Bronchial epithelial cell (primary cell): ENCODE data around the gene MRPL47. TPM values are rescaled to one million over a fixed set of nuclear protein-coding genes. Genes with fewer than 3 reads are reported as not detected.

Experiments
- DNase-seq: peaks from one replicate; pipeline ENCODE4 v3.0.0-alpha.2; 2010; ENCODE audit warnings: low read depth
- FAIRE-seq: peaks from 2 replicates; lab custom pipeline; 2011; peaks lifted over from hg19 to GRCh38; lab: Jason Lieb, UNC
- H3K27me3 ChIP-seq: 2 replicates; pipeline ENCODE4 v1.5.1; 2011; ENCODE audit warnings: low read length; ENCODE audit not compliant: control insufficient read depth, insufficient read depth
- H3K36me3 ChIP-seq: 2 replicates; pipeline ENCODE4 v1.5.1; 2011; ENCODE audit warnings: low read length; ENCODE audit not compliant: control insufficient read depth, insufficient read depth
- H3K4me3 ChIP-seq: 2 replicates; pipeline ENCODE4 v1.5.1; 2011; ENCODE audit warnings: mild to moderate bottlenecking, low read depth, low read length, control low read depth
- CTCF ChIP-seq: IDR thresholded peaks from 2 replicates; pipeline ENCODE4 v1.5.1; 2011; ENCODE audit warnings: mild to moderate bottlenecking, moderate library complexity, low read length, control low read depth, inconsistent platforms; ENCODE audit not compliant: insufficient read depth, severe bottlenecking
- total RNA-seq: library from RNA; depleted of rRNA; stranded (reverse); fragments of >200 nt; gene quantifications from 2 replicates; pipeline ENCODE4 v1.2.1, GENCODE V29; 2014

MRPL47 gene
- total RNA-seq, 1 donor from 2014 or later, result 42.9 TPM

GRCh38 chr3:179642871-179643270 is 38.4 kb upstream of the MRPL47 start:
- H3K4me3 ChIP-seq, result no peak overlapping the region
- no peaks in the 10 kb centered on the region for H3K36me3 ChIP-seq
- DNase-seq (no peak), FAIRE-seq (no peak)
- no peaks in the 10 kb centered on the region for H3K27me3 ChIP-seq
- no peak for TF ChIP-seq CTCF

DNA sequence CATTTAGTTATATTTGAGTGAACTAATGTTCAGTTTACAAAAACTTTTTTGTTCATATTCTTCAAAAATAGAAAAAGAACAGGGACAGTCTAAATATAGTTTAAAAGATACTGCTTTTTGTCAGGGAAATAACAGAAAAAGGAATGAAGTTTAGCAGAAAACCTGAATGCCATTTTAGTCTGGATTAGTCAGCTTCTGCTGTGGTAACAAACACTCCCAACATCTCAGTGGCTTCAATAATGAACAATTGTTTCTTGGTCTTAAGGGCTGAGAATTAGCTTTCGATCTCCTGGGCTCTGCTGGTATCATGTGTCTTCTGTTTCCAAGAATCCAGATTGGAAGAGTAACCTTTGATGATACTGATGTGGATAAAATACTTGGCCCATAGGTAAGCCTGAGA is 36.0 kb upstream of the MRPL47 start:
- DNase-seq (no peak), FAIRE-seq (no peak)
- no peaks in the 10 kb centered on the region for H3K27me3 ChIP-seq
- H3K36me3 ChIP-seq, result no peaks in the 10 kb centered on the region
- no peak for TF ChIP-seq CTCF
- no peak overlapping the region for H3K4me3 ChIP-seq

DNA sequence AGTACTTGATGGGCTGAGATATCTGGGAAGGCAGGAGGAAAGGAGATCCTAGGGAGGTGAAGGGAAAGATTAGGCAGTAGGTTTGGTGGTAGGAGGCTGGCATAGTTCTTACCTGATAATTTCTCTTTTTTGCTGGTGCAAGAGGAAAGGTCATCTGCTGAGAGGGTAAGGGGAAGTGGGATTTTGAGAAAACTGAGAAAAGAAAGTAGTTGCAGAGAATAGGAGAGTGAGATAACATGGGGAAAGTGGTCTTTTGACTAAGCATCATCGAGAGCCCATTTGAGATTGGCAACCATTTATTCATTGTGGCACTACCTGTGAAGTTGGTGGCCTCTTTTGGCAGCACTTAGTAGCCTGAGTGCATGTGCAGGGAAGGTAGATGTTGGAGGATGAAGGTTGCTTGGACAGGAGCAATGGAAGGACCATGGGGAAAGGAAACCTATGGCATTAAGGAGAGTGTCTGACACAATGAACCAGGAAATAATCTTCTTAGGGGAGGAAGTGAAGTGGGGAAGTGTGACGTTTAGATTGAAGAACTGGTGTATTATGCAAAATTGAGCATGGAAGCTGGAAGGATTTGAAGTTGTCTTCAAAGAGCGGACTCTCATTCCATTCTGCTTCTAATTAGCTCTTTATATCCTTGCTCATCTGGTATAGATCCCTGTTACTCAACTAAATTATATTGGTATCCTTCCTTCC is 26.5 kb upstream of the MRPL47 start:
- H3K27me3 ChIP-seq, result no peaks in the 10 kb centered on the region
- no peak for TF ChIP-seq CTCF
- no peak overlapping the region for H3K4me3 ChIP-seq
- no peaks in the 10 kb centered on the region for H3K36me3 ChIP-seq
- no peak for DNase-seq
- FAIRE-seq, result no peak

- Histone ChIP-seq H3K36me3 (peaks cover 1% of the 10 kb centered on the region), H3K27me3 (no peaks in the 10 kb centered on the region), H3K4me3 (no peak overlapping the region)
- FAIRE-seq, result no peak
- no peak for TF ChIP-seq CTCF
- DNase-seq, result no peak
Observed at GRCh38 chr3:179624451-179624850, 20.0 kb upstream of the MRPL47 start.

DNA sequence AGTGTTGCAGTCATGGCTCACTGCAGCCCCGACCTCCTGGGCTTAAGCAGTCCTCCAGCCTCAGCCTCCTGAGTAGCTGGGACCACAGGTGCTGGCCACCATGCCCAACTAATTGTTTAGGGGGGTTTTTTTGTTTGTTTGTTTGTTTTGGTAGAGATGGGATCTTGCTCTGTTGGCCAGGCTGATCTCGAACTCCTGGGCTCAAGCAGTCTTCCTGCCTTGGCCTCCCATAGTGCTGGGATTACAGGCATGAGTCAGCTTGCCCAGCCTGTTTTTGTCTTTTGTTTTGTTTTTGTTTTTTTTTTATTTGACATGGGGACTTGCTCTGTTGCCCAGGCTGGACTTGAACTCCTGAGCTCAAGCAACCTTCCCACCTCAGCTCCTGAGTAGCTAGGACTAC is 17.6 kb upstream of the MRPL47 start:
- Histone ChIP-seq H3K36me3 (peaks cover 1% of the 10 kb centered on the region), H3K4me3 (no peak overlapping the region), H3K27me3 (no peaks in the 10 kb centered on the region)
- no peak for FAIRE-seq
- TF ChIP-seq CTCF, result no peak
- DNase-seq, result no peak

DNA sequence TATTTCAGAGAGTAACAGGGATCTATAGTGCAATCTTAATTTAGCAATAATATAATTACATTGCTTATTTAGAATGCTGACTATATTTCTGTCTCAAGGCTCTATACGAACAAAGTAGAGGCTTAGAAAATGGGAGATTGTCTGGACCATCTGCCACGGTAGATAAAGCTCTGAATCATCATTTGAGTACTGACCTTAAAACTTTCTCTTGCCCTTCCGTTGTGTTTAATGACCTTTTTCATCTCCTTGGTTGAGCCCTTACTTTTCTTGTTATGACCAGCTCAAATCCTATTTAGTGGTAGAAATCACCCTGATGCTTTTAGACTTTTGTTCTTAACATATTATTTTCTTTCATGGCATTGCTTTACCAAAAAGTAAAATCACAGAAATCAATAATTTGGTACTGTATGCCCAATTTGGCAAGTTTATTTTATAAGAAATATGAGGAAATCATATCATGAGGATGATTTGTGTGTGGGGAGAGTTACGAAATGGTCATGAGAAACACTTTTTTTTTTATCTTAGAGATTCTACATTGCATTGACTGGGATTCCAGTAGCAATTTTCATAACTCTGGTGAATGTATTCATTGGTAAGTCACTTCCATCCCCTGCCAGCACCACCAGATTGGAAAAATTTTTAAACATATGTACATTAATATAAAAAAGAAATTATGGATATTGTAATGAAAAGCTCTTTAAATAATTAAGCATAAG is 11.2 kb upstream of the MRPL47 start:
- FAIRE-seq (no peak), DNase-seq (no peak)
- Histone ChIP-seq H3K36me3 (no peaks in the 10 kb centered on the region), H3K4me3 (no peak overlapping the region), H3K27me3 (no peaks in the 10 kb centered on the region)
- no peak for TF ChIP-seq CTCF
